Measurements from ENCODE around the gene ADGRG3. TPM values are rescaled to one million over a fixed set of nuclear protein-coding genes. Genes with fewer than 3 reads are reported as not detected.

ADGRG3 gene
- total and polyA plus RNA-seq, 2 experiments from 2014 or later, result not detected

DNA sequence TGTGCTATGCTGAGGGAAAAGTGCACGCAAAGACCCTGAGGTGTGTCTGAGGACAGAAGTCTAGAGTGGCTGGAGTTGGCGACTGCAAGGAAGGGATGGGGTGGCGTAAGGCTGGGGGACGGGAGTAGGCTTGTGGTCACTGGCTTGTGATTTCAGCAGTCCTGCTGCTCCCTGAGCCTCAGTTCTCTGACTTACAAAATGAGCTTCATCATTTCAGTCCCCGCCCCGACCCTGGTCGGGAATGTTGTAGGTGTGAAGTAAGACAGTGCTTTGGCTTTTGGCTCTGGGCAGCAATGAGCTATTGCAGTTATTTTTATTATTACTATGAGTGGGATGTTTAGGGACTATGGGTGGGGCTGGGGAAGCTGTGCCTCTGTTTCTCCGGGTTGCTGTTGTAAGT is 31.1 kb upstream of the ADGRG3 start (continued):
- TF ChIP-seq ZNF462 (CRISPR knock-in tag; IDR thresholded peaks at IDR 0.05), result no peak
- no peak for TF ChIP-seq CREB1 (CRISPR knock-in tag; IDR thresholded peaks at IDR 0.05; ENCODE audit: low read depth)

DNA sequence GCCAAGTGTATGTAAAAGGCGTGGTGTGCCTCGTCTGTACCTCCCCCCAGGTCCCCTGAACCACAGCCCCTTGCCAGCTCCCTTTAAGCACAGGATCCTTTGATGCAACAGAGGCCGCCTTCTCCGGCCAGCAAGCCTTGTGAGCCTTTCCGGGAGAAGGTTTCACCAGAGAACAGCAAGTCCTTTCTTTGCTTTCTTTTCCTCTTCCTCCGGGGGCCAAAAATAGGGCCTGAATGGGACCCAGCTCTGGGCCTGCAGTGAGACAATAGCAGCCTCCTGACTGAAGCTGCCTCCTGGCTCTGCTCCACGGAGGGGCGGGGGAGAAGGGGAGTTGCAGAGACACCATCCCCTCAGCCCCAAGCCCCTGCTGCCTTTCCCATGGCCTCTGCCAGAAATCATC is 30.7 kb upstream of the ADGRG3 start:
- Histone ChIP-seq H3K4me3 (no peak overlapping the region), H3K4me1 (ENCODE audit: insufficient read depth) (no peaks in the 10 kb centered on the region; the same call in 1 of the 2 replicates), H3F3A (replicated peaks; ENCODE audit: low read depth) (no peaks in the 10 kb centered on the region), H3K4me2 (no peak overlapping the region), H2AFZ (no peak overlapping the region), H3K27ac (ENCODE audit: low read depth) (no peak overlapping the region), H3K36me3 (ENCODE audit: insufficient read depth) (no peaks in the 10 kb centered on the region), H3K27me3 (ENCODE audit: insufficient read depth) (no peaks in the 10 kb centered on the region), H4K20me1 (replicated peaks; ENCODE audit: insufficient read depth) (no peaks in the 10 kb centered on the region), H3K9me2 (ENCODE audit: insufficient read depth) (no peaks in the 10 kb centered on the region), H3K79me2 (replicated peaks; ENCODE audit: insufficient read depth) (no peaks in the 10 kb centered on the region)
- Mint-ChIP-seq H3K9me3 (no peaks in the 10 kb centered on the region), H3K36me3 (ENCODE audit: low read depth) (no peaks in the 10 kb centered on the region), H3K4me1 (peaks cover 8% of the 10 kb centered on the region; the same call in 2 of the 3 replicates), H3K27ac (no peak overlapping the region), H3K27me3 (ENCODE audit: insufficient read depth, low read depth, poor library complexity) (peaks cover 16% of the 10 kb centered on the region), H3K4me3 (no peak overlapping the region)
- DNase-seq (ENCODE audit: low spot score), result no peak
- ATAC-seq, result peak; percentile 26; the same call in 2 of the 3 replicates
- TF ChIP-seq ZNF331 (CRISPR knock-in tag; IDR thresholded peaks at IDR 0.05; ENCODE audit: low read depth) (no peak), JUNB (IDR thresholded peaks at IDR 0.05; ENCODE audit: unreplicated experiment) (no peak), POLR2AphosphoS5 (IDR thresholded peaks at IDR 0.05; ENCODE audit: low read depth) (no peak), ETS1 (IDR thresholded peaks at IDR 0.05) (no peak), NANOG (IDR thresholded peaks at IDR 0.05; ENCODE audit: borderline replicate concordance) (no peak), ZNF114 (CRISPR knock-in tag; IDR thresholded peaks at IDR 0.05) (no peak), EZH2phosphoT487 (IDR thresholded peaks at IDR 0.05; ENCODE audit: unreplicated experiment) (no peak), EZH2 (IDR thresholded peaks at IDR 0.05; ENCODE audit: low read depth, unreplicated experiment) (no peak)
- TF ChIP-seq, protein P1, sequence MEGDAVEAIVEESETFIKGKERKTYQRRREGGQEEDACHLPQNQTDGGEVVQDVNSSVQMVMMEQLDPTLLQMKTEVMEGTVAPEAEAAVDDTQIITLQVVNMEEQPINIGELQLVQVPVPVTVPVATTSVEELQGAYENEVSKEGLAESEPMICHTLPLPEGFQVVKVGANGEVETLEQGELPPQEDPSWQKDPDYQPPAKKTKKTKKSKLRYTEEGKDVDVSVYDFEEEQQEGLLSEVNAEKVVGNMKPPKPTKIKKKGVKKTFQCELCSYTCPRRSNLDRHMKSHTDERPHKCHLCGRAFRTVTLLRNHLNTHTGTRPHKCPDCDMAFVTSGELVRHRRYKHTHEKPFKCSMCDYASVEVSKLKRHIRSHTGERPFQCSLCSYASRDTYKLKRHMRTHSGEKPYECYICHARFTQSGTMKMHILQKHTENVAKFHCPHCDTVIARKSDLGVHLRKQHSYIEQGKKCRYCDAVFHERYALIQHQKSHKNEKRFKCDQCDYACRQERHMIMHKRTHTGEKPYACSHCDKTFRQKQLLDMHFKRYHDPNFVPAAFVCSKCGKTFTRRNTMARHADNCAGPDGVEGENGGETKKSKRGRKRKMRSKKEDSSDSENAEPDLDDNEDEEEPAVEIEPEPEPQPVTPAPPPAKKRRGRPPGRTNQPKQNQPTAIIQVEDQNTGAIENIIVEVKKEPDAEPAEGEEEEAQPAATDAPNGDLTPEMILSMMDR (conservative IDR thresholded peaks at IDR 0.05; ENCODE audit: low read depth in 2 of 2), result no peak
- TF ChIP-seq, protein P2, sequence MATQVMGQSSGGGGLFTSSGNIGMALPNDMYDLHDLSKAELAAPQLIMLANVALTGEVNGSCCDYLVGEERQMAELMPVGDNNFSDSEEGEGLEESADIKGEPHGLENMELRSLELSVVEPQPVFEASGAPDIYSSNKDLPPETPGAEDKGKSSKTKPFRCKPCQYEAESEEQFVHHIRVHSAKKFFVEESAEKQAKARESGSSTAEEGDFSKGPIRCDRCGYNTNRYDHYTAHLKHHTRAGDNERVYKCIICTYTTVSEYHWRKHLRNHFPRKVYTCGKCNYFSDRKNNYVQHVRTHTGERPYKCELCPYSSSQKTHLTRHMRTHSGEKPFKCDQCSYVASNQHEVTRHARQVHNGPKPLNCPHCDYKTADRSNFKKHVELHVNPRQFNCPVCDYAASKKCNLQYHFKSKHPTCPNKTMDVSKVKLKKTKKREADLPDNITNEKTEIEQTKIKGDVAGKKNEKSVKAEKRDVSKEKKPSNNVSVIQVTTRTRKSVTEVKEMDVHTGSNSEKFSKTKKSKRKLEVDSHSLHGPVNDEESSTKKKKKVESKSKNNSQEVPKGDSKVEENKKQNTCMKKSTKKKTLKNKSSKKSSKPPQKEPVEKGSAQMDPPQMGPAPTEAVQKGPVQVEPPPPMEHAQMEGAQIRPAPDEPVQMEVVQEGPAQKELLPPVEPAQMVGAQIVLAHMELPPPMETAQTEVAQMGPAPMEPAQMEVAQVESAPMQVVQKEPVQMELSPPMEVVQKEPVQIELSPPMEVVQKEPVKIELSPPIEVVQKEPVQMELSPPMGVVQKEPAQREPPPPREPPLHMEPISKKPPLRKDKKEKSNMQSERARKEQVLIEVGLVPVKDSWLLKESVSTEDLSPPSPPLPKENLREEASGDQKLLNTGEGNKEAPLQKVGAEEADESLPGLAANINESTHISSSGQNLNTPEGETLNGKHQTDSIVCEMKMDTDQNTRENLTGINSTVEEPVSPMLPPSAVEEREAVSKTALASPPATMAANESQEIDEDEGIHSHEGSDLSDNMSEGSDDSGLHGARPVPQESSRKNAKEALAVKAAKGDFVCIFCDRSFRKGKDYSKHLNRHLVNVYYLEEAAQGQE (IDR thresholded peaks at IDR 0.05; ENCODE audit: unreplicated experiment), result no peak

Measured in GM23338 (cell line).